Stimulated activated CD8-positive, alpha-beta memory T cell treated with anti-CD3 and anti-CD28 coated beads, Interleukin-12 subunit alpha, Interleukin-12 subunit beta, amount 100 ng/mL, for 24 hours (primary cell): ENCODE measurements around the gene PIAS2.
"Not testable (repeated sequence)": the region's sequence is repeated elsewhere in the genome, so short reads cannot be mapped to it uniquely, and the experiment has no call there.

Experiments
- DNase-seq: peaks from one replicate; pipeline ENCODE4 v3.0.0-alpha.2; 2020; ENCODE audit errors: extremely low read depth

Gene PIAS2

GRCh38 chr18:46917108-46917802 lies at the start of gene PIAS2, which contains the start of gene KATNAL2:
Gene PIAS2, minus strand, starts transcription at chr18:46917507. Its CDS starts 162 bp downstream, at chr18:46917345.
Gene KATNAL2, plus strand, starts transcription at chr18:46917602. Its CDS starts 29,271 bp downstream, at chr18:46946873.
- peak; percentile 39 for DNase-seq

- not testable (repeated sequence) for DNase-seq
Measured at GRCh38 chr18:46966266-46966665, 49.0 kb upstream of the PIAS2 start.

- not testable (repeated sequence) for DNase-seq
Measured at GRCh38 chr18:46964579-46965293, 47.4 kb upstream of the PIAS2 start.

GRCh38 chr18:46963656-46964578 lies 46.6 kb upstream of the PIAS2 start:
- DNase-seq: not testable (repeated sequence)

- DNase-seq: no peak
Measured at GRCh38 chr18:46958209-46958608, 40.9 kb upstream of the PIAS2 start.

GRCh38 chr18:46953195-46953594 lies 35.9 kb upstream of the PIAS2 start:
- DNase-seq: no peak

GRCh38 chr18:46950064-46950656 lies 32.9 kb upstream of the PIAS2 start:
- DNase-seq: no peak

GRCh38 chr18:46946656-46947282 lies 29.5 kb upstream of the PIAS2 start:
- no peak for DNase-seq

- DNase-seq: no peak
Measured at GRCh38 chr18:46942646-46943045, 25.3 kb upstream of the PIAS2 start.

GRCh38 chr18:46939998-46940571 lies 22.8 kb upstream of the PIAS2 start:
- no peak for DNase-seq

GRCh38 chr18:46939337-46939963 lies 22.1 kb upstream of the PIAS2 start:
- DNase-seq: no peak

- no peak for DNase-seq
Measured at GRCh38 chr18:46920653-46921052, 3.3 kb upstream of the PIAS2 start.

GRCh38 chr18:46920067-46920466 lies 2.8 kb upstream of the PIAS2 start:
- no peak for DNase-seq

- no peak for DNase-seq
Measured at GRCh38 chr18:46917803-46918600, 695 bp upstream of the PIAS2 start.

GRCh38 chr18:46916551-46917107 lies 678 bp downstream of the PIAS2 start:
- DNase-seq: no peak

GRCh38 chr18:46915800-46916550 lies 1.3 kb downstream of the PIAS2 start:
- no peak for DNase-seq

- no peak for DNase-seq
Measured at GRCh38 chr18:46910856-46911255, 6.5 kb downstream of the PIAS2 start.

GRCh38 chr18:46909497-46909896 lies 7.8 kb downstream of the PIAS2 start:
- no peak for DNase-seq
